Stimulated activated CD8-positive, alpha-beta memory T cell treated with anti-CD3 and anti-CD28 coated beads, Interleukin-7, amount 100 ng/mL, for 24 hours (primary cell): ENCODE data around the gene PSPH.
A peak's percentile ranks its signal among the peaks of the same experiment; 100 is the strongest.
"Not testable (repeated sequence)": the region's sequence is repeated elsewhere in the genome, so short reads cannot be mapped to it uniquely, and the experiment has no call there.

Experiments used
- DNase-seq: peaks from one replicate; pipeline ENCODE4 v3.0.0-alpha.2; 2020; ENCODE audit warnings: low read depth

Gene PSPH

GRCh38 chr7:56051339-56052191, at the start of gene PSPH, which contains the start of gene CCT6A:
Gene PSPH, minus strand, starts transcription at chr7:56051444. Its CDS starts 30,232 bp downstream, at chr7:56021212.
Gene CCT6A, plus strand, starts transcription at chr7:56051765. Its CDS starts 84 bp downstream, at chr7:56051849.
- DNase-seq: peak; percentile 84

- no peak for DNase-seq
Measured at GRCh38 chr7:56099653-56100052, 48.4 kb upstream of the PSPH start.

DNA sequence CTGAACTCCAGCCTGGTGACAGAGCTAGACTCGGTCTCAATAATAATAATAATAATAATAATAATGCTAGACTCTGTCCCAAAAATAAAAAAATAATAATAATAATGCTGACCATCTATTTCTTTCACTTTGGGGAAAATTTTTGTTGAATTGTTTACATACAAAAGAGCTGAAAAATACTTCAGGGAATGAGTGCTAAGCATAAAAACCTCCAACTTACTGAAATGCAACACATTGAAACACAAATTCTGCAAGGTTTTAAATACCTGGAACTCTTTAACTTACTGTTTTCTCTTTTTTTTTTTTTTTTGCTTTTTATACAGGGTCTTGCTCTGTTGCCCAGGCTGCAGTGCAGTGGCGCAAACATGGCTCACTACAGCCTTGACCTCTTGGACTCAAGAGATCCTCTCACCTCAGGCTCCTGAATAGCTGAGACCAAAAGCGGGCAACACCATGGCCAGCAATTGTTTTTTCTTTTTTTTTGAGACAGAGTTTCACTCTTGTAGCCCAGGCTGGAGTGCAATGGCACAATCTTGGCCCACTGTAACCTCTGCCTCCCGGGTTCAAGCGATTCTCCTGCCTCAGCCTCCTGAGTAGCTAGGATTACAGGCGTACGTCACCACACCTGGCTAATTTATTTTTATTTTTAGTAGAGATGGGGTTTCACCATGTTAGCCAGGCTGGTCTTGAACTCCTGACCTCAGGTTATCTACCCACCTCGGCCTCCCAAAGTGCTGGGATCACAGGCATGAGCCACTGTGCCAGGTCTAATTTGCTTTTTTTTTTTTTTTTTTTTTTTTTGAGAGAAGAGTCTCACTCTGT, 47.2 kb upstream of the PSPH start:
- not testable (repeated sequence) for DNase-seq

GRCh38 chr7:56097700-56098099, 46.5 kb upstream of the PSPH start:
- no peak for DNase-seq

DNA sequence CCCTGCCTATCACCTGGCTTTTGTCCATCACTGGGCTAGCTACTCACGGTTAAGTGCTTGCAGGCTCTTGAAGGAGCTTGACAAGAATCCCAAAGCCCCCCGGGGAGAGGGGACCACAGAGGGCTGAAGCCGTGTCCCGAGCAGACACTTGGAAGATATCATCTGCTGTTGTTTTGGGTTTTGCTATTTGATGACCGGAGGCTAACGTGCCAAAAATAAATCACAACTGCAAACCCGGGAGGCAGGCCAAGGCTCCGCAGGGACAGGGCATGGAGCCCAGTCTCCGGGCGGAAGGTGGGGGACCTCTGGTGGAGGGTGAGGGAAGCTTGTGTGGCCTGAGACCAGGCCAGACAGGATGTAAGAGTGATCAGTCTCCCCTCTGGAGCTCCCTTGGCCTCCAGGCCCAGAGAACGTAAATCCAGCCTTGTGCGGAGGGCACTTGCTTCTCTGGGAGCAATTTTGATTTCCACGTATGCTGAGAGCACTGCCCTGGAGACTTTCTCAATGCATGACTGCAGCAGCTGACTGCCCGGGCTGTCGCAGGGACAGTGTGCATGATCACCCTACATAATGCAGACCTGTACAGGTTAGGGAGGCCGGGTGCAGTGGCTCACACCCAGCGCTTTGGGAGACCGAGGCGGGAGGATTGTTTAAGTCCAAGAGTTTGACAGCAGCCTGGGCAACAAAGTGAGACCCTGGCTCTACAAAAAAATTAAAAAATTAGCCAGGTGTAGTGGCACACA, 41.7 kb upstream of the PSPH start, which contains the start of gene PHKG1:
TSS of gene PHKG1 (minus strand) at position 164 of the 743 bp plus-strand sequence. CDS start 4,011 bp downstream, outside the sequence.
- DNase-seq: no peak

GRCh38 chr7:56092388-56092787, 41.1 kb upstream of the PSPH start:
- not testable (repeated sequence) for DNase-seq

DNA sequence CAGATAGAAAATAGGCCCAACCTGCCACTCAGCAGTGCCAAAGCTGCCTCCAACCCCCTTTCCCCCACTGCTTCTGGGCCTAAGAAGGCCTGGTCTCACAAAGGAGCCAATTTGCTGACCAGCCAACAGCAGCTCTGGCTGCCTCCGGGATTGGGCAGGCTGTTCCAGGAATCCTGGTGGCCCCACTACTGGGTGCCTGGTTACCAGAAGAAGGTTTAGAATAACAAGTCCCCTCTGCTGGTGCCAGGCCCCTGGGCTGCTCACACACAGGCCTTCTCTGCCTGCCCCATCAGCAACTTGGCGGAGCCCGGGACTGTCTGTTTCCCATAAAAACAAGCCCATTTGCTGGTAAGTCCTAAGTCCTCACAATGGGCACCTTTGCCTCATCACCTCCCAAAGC, 40.3 kb upstream of the PSPH start:
- DNase-seq: no peak

DNA sequence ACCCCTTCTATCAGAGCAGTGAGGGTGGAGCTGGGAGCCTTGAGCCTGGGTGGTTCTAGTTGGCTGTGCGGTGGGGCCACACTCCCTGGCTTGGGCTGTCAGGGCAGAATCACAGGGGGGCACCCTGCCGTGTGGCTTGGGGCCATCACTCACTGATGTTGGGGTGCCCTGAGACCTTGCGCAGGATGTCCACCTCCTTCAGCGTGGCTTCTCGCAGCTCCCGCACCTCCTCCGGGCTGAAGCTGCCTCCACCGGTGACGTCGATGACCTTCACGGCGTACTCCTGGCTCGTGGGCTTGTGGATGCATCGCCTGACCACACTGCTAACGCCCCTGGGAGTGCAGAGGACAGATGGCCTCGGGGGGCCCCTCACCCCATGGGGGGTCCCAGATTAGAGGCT, 36.2 kb upstream of the PSPH start:
- no peak for DNase-seq

- DNase-seq: no peak
Measured at GRCh38 chr7:56086761-56087160, 35.5 kb upstream of the PSPH start.

DNA sequence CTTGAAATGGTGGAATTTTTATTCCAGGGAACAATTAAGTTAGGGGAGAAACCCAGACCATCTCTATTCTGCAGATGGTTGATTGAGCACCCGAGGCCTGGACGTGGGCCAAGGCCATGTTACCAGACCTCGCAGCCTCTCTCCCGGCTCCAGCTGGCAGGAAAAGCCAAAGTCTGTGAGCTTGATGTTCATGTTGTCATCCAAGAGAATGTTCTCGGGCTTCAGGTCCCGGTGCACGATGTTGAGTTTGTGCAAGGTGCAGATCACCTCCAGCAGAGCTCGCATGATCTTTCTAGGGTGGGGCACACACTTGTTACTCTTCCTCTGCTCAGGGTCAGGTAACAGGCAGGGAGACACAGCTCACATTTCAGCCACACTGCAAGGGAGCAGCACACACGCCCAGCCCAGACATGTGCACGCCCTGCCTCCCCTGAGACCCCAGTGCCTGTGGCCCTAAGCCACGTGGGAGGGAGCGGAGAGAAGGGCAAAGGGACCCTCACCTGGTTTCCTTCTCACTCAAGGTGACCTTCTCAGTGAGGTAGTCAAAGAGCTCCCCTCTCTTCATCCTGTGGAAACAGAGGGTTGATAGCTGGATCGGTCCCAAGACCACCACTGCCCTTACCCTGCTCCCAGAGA, 32.0 kb upstream of the PSPH start:
- no peak for DNase-seq

DNA sequence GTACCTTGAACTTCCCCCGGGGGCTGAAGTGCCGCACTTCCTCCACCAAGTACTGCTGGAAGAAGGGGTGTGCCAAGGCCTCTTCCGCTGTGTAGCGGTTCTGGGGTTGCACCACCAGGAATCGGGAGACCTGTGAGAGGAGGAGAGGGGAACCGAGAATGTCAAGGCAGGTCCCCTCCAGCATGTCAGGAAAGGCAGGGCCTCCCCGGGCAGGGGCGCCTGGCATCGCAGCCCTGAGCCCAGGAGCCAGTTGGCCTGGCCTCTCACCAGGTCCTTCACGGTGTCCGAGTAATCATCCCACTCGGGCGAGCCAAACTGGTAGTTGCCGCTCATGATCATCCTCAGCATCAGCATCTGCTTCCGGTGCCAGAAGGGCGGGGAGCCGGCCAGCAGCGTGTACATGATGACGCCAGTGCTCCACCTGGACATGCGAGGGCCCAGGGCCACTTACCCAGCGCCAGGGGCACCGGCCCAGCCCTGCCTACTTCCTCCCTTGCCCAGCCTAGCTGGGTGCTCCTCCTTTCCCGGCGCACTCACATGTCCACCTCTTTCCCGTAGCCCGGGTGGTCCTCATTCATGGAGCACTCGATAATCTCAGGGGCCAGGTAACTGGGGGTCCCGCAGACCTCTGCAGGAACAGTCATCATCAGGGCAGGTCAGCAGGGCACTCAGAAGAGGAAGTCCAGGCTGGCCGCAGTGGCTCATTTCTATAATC, 30.5 kb upstream of the PSPH start:
- DNase-seq: no peak

DNA sequence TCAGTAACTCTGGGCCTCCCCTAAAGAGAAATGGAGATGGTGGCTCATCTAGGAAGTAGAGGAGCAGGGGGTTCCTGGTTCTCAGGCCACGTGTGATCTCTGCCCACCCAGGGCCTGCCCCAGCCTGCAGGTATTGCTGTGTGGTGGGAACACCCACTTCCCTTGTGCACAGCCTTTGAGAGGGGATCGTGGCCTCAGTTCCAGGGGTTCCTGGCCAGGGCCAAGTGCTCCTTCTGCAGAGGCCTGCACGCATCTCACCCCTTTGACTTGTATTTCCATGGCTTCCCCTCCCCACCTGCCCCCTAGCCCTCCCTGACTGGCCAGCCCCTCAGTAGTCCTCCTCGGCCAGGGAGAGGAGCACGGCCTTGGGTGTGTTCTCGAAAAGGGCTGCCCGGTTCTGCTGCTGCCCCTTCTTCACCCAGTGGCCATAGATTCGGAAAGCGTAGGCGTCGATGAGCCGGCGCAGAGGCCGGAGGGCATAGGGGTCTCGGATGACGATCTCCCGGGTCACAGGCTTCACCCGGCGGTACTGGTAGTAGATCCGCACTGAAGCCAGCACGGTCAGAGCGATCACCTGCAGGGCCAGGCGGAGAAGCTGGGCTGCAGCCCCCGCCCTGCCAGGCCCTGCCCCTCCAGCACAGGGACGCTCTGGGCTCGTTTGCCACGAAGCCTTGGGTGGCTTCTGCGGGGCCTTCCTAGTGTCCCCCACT, 29.6 kb upstream of the PSPH start:
- not testable (repeated sequence) for DNase-seq

DNA sequence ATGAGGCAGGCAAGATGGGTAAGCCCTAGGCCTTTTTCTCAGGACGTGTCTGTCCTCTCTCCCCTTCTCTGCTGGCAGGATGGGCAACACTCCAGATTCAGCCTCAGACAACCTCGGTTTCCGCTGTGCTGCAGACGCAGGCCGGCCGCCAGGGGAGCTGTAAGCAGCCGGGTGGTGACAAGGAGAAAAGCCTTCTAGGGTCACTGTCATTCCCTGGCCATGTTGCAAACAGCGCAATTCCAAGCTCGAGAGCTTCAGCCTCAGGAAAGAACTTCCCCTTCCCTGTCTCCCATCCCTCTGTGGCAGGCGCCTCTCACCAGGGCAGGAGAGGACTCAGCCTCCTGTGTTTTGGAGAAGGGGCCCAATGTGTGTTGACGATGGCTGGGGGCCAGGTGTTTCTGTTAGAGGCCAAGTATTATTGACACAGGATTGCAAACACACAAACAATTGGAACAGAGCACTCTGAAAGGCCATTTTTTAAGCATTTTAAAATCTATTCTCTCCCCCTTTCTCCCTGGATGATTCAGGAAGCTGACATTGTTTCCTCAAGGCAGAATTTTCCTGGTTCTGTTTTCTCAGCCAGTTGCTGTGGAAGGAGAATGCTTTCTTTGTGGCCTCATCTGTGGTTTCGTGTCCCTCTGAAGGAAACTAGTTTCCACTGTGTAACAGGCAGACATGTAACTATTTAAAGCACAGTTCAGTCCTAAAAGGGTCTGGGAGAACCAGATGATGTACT, 28.4 kb upstream of the PSPH start:
- no peak for DNase-seq

DNA sequence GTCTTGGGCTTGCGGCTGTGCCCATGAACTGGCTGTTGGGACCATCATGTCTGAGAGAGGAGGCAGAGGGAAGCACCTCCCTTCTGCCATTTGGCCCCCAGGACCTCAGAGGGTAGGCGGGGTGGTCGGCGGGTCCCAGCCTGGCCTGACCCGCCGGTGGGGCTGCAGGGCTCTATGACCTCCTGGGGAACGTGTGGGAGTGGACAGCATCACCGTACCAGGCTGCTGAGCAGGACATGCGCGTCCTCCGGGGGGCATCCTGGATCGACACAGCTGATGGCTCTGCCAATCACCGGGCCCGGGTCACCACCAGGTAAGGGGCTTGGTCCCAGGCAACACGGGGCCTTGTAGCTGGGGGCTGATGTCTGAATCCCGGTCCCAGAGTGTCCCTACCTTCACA, 27.0 kb upstream of the PSPH start:
- DNase-seq: no peak

DNA sequence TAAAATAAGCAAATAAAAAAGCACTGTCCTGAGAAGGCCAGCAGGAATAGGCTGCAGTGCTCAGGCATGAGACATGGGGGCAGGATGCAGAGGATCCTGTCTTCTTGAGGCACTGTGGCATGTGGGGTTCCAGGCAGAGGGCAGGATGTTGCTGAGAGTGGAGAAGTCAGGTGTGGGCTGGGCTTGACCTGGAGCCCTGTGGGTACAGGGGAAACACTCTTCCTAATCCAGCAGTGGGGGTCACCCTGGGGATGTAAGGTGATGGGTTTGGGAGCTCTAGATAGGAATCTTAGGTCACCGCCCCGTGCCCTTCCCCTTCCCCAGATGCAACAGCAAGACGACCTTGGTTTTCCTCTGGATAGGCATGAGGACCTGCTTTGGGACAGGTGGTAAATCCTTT, 26.4 kb upstream of the PSPH start:
- no peak for DNase-seq

GRCh38 chr7:56074371-56074791, 23.1 kb upstream of the PSPH start:
- DNase-seq: peak; percentile 41

- DNase-seq: not testable (repeated sequence)
Measured at GRCh38 chr7:56066376-56066775, 15.1 kb upstream of the PSPH start.

GRCh38 chr7:56063882-56064625, 12.8 kb upstream of the PSPH start, which contains the start of gene SUMF2:
Gene SUMF2, plus strand, starts transcription at chr7:56064286. Its CDS starts 26 bp downstream, at chr7:56064312.
- DNase-seq: peak; percentile 83

DNA sequence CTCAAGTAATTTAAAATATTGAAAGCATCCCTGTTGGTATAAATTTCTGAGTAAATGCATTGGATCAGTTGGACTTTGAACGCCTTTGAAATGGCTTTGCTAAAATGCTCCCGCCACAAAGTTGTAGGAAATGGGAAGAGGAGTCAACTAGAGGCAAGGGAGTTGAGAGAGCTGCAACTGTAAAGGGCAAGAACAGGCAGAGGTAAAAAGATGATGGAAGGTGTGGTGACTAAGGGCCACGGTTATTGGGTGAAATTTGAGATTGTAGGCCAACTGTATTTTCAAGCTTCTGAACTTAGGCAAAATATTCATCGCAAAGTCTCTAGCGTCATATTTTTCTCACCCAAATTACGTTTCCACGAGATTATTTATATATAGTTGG, 12.2 kb upstream of the PSPH start:
- DNase-seq: no peak
